Peyer's patch (tissue), 4 donors: ENCODE results near the gene UNC119. TPM values are rescaled to one million over a fixed set of nuclear protein-coding genes. Genes with fewer than 3 reads are reported as not detected.

Experiments used
- DNase-seq, 3 donors: peaks; one replicate each; pipeline ENCODE4 v3.0.0-alpha.2; 2017 to 2019
- H3K27ac ChIP-seq, 4 donors: fragments of 200-600 bp; sonication (generic); one replicate each; pipeline ENCODE4 v1.5.1; 2016 to 2019
- H3K27me3 ChIP-seq, 2 donors: fragments of 200-600 bp; sonication (generic); one replicate each; pipeline ENCODE4 v1.5.1; 2019
- H3K36me3 ChIP-seq, 3 donors: fragments of 200-600 bp; sonication (generic); one replicate each; pipeline ENCODE4 v1.5.1; 2016 to 2019
- H3K4me1 ChIP-seq, 4 donors: fragments of 200-600 bp; sonication (generic); one replicate each; pipeline ENCODE4 v1.5.1; 2016 to 2019
- H3K4me3 ChIP-seq, 4 donors: fragments of 200-600 bp; sonication (generic); 1 replicate in 3 of 4; 2 replicates in 1 of 4; pipeline ENCODE4 v1.5.1; 2016 to 2019; ENCODE audit warnings: mild to moderate bottlenecking in 1 of 4
- H3K9me3 ChIP-seq, 4 donors: fragments of 200-600 bp; sonication (generic); one replicate each; pipeline ENCODE4 v1.5.1; 2016 to 2019; ENCODE audit warnings: mild to moderate bottlenecking in 1 of 4
- POLR2A ChIP-seq, 2 donors: fragments of 450-650 bp; IDR thresholded peaks; one replicate each; pipeline ENCODE4 v1.5.1; 2017; ENCODE audit warnings: antibody characterized with exemption in 2 of 2, mild to moderate bottlenecking in 2 of 2, moderate library complexity in 2 of 2
- total RNA-seq, 4 donors: library from RNA; depleted of rRNA; stranded (reverse); fragments of >200 nt; gene quantifications; one replicate each; pipeline ENCODE4 v1.1.0, GENCODE V29; 2016
- TF ChIP-seq, protein P1 (sequence below), 6 experiments: fragments of 450-650 bp in 4 of 6; fragments of 200-600 bp in 2 of 6; sonication (generic) in 1 of 6; IDR thresholded peaks; one replicate each; pipeline ENCODE4 v1.5.1; 2017 to 2019; ENCODE audit warnings: antibody characterized with exemption in 6 of 6, mild to moderate bottlenecking in 3 of 6, moderate library complexity in 1 of 6

Gene UNC119
- total RNA-seq, 4 donors from 2014 or later: 22.6 to 39.2 (median 31.4) TPM

- Histone ChIP-seq H3K4me1 (peaks cover 0 to 12% (median 0%) of the 10 kb centered on the region in 4 donors), H3K36me3 (no peaks in the 10 kb centered on the region), H3K9me3 (no peaks in the 10 kb centered on the region), H3K27ac (no peak overlapping the region), H3K27me3 (no peaks in the 10 kb centered on the region), H3K4me3 (no peak overlapping the region)
- no peak for DNase-seq
- TF ChIP-seq POLR2A (IDR thresholded peaks at IDR 0.05): no peak
- TF ChIP-seq, protein P1, sequence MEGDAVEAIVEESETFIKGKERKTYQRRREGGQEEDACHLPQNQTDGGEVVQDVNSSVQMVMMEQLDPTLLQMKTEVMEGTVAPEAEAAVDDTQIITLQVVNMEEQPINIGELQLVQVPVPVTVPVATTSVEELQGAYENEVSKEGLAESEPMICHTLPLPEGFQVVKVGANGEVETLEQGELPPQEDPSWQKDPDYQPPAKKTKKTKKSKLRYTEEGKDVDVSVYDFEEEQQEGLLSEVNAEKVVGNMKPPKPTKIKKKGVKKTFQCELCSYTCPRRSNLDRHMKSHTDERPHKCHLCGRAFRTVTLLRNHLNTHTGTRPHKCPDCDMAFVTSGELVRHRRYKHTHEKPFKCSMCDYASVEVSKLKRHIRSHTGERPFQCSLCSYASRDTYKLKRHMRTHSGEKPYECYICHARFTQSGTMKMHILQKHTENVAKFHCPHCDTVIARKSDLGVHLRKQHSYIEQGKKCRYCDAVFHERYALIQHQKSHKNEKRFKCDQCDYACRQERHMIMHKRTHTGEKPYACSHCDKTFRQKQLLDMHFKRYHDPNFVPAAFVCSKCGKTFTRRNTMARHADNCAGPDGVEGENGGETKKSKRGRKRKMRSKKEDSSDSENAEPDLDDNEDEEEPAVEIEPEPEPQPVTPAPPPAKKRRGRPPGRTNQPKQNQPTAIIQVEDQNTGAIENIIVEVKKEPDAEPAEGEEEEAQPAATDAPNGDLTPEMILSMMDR (IDR thresholded peaks at IDR 0.05): no peak
Observed at GRCh38 chr17:28521311-28522085, 30.9 kb downstream of the UNC119 start.

DNA sequence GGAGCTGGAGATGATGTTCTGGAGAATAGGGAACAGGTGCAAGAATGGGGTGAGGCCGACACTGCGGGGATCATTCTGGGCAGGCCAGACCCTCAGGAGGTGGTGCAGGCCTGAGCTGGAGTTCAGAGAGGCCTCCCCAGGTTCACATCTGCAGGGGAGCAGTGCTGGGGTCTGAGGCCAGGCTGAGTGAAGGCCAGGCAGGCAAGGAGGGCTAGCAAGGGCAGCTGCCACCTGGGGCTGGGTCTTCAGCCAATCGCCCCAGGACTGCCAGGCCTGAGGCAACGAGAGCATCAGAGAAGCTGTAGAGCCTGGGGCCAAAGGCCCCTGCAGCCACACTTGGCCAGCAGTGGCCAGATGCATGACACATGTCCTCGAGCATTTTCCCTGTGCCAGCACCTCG, 31.7 kb downstream of the UNC119 start:
- Histone ChIP-seq H3K27me3 (no peaks in the 10 kb centered on the region), H3K9me3 (no peaks in the 10 kb centered on the region), H3K4me1 (peaks cover 0 to 12% (median 0%) of the 10 kb centered on the region in 4 donors), H3K36me3 (no peaks in the 10 kb centered on the region), H3K4me3 (no peak overlapping the region), H3K27ac (no peak overlapping the region)
- TF ChIP-seq, protein P1 (IDR thresholded peaks at IDR 0.05): no peak
- TF ChIP-seq POLR2A (IDR thresholded peaks at IDR 0.05): no peak
- DNase-seq: no peak

- H3K9me3 ChIP-seq: no peaks in the 10 kb centered on the region
- DNase-seq: no peak
- no peak overlapping the region for H3K27ac ChIP-seq
- no peak overlapping the region for H3K4me3 ChIP-seq
- no peaks in the 10 kb centered on the region for H3K4me1 ChIP-seq
- no peaks in the 10 kb centered on the region for H3K36me3 ChIP-seq
- TF ChIP-seq, protein P1 (IDR thresholded peaks at IDR 0.05): no peak
- no peak for TF ChIP-seq POLR2A (IDR thresholded peaks at IDR 0.05)
- no peaks in the 10 kb centered on the region for H3K27me3 ChIP-seq
Observed at GRCh38 chr17:28519236-28519635, 33.2 kb downstream of the UNC119 start.

DNA sequence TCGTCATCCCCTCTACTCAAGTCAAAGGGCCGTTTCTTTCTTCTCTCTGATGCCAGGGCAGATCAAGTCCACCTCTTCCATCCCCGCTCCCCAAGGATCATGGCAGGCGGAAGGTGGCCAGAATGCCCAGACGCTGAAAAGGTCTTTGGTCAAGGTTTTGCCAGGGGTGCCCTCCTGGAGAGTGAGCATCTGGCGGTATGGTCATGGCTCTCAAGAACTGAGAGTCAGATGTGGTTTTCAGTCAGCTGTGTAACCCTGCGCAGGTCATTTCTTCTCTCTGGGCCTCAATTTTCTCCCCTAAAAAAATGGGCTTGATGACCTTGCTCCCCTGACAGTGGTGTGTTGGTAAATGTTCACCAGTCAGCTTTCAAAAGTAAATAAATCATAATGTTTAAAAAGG, 33.8 kb downstream of the UNC119 start:
- H3K27me3 ChIP-seq: no peaks in the 10 kb centered on the region
- H3K9me3 ChIP-seq: no peaks in the 10 kb centered on the region
- no peak for DNase-seq
- no peaks in the 10 kb centered on the region for H3K4me1 ChIP-seq
- TF ChIP-seq, protein P1 (IDR thresholded peaks at IDR 0.05): no peak
- TF ChIP-seq POLR2A (IDR thresholded peaks at IDR 0.05): no peak
- no peak overlapping the region for H3K27ac ChIP-seq
- no peak overlapping the region for H3K4me3 ChIP-seq
- no peaks in the 10 kb centered on the region for H3K36me3 ChIP-seq

DNA sequence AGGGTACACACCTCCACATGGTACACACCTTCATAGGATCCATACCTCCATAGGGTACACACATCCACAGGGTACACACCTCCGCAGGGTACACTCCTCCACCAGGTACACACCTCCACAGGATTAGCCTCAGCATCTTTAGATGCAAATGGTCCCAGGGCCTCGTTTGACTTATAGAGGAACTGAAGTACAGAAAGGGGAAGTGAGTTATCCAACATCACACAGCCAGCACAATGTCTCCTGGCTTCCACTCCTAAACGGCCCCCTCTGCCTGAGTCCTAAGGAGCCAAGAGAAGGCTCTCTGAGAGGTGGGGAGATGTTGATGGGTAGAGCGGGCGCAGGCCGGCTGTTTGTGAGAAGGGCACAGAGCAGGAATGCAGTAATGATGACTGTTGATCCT, 34.3 kb downstream of the UNC119 start:
- H3K36me3 ChIP-seq: no peaks in the 10 kb centered on the region
- H3K4me3 ChIP-seq: no peak overlapping the region
- no peaks in the 10 kb centered on the region for H3K9me3 ChIP-seq
- H3K27ac ChIP-seq: no peak overlapping the region
- DNase-seq: no peak
- no peaks in the 10 kb centered on the region for H3K27me3 ChIP-seq
- H3K4me1 ChIP-seq: no peaks in the 10 kb centered on the region
- TF ChIP-seq, protein P1 (IDR thresholded peaks at IDR 0.05): no peak
- TF ChIP-seq POLR2A (IDR thresholded peaks at IDR 0.05): no peak
